Type B pancreatic cell (in vitro differentiated cells): ENCODE results near the gene CHD6. TPM values are rescaled to one million over a fixed set of nuclear protein-coding genes. Genes with fewer than 3 reads are reported as not detected.
A peak's percentile ranks its signal among the peaks of the same experiment; 100 is the strongest.

Experiments
- DNase-seq: peaks from one replicate; pipeline ENCODE4 v3.0.0; 2021; ENCODE audit warnings: mixed read lengths; ENCODE audit not compliant: unreplicated experiment; ENCODE audit errors: extremely low spot score
- H3K27ac Mint-ChIP-seq: 2 replicates; pipeline ENCODE4 v1.8.0; 2021; ENCODE audit warnings: mild to moderate bottlenecking, mixed read lengths
- H3K27me3 Mint-ChIP-seq: 2 replicates; pipeline ENCODE4 v1.8.0; 2021; ENCODE audit warnings: mixed read lengths
- H3K36me3 Mint-ChIP-seq: 2 replicates; pipeline ENCODE4 v1.8.0; 2021; ENCODE audit warnings: mixed read lengths
- H3K4me1 Mint-ChIP-seq: one replicate; pipeline ENCODE4 v1.8.0; 2021; ENCODE audit warnings: mixed read lengths; ENCODE audit not compliant: unreplicated experiment
- H3K4me3 Mint-ChIP-seq: 2 replicates; pipeline ENCODE4 v1.8.0; 2021; ENCODE audit warnings: mild to moderate bottlenecking, mixed read lengths
- H3K9me3 Mint-ChIP-seq: 2 replicates; pipeline ENCODE4 v1.8.0; 2021; ENCODE audit warnings: mixed read lengths
- CTCF ChIP-seq: fragments of 200-600 bp; sonication (generic); conservative IDR thresholded peaks from 2 replicates; pipeline ENCODE4 v1.5.0; 2021; ENCODE audit warnings: antibody characterized with exemption, mild to moderate bottlenecking
- total RNA-seq: library from RNA; stranded (reverse); gene quantifications from 2 replicates; pipeline ENCODE4 v1.2.1, GENCODE V29; 2021; ENCODE audit warnings: low replicate concordance

Gene CHD6
- total RNA-seq, 1 donor from 2014 or later, result 72.6 TPM

- peaks cover 21% of the 10 kb centered on the region for H3K4me1 Mint-ChIP-seq
- DNase-seq, result no peak
- no peaks in the 10 kb centered on the region for H3K36me3 Mint-ChIP-seq
- no peak for TF ChIP-seq CTCF
- H3K27ac Mint-ChIP-seq, result no peak overlapping the region
- peaks cover 26% of the 10 kb centered on the region for H3K27me3 Mint-ChIP-seq
- H3K4me3 Mint-ChIP-seq, result peak overlapping the region; percentile 14
- peaks cover 5% of the 10 kb centered on the region for H3K9me3 Mint-ChIP-seq
Observed at GRCh38 chr20:41373251-41373783, 244.9 kb downstream of the CHD6 start.

- peaks cover 34% of the 10 kb centered on the region for H3K27me3 Mint-ChIP-seq
- TF ChIP-seq CTCF, result no peak
- H3K27ac Mint-ChIP-seq, result no peak overlapping the region
- H3K4me3 Mint-ChIP-seq, result no peak overlapping the region
- no peak for DNase-seq
- H3K9me3 Mint-ChIP-seq, result peaks cover 5% of the 10 kb centered on the region
- H3K36me3 Mint-ChIP-seq, result no peaks in the 10 kb centered on the region
- peaks cover 21% of the 10 kb centered on the region for H3K4me1 Mint-ChIP-seq
Observed at GRCh38 chr20:41371371-41371770, 246.8 kb downstream of the CHD6 start.

GRCh38 chr20:41370176-41370575 is 248.0 kb downstream of the CHD6 start:
- H3K27me3 Mint-ChIP-seq, result peaks cover 39% of the 10 kb centered on the region
- peaks cover 5% of the 10 kb centered on the region for H3K9me3 Mint-ChIP-seq
- TF ChIP-seq CTCF, result no peak
- H3K4me3 Mint-ChIP-seq, result no peak overlapping the region
- no peak for DNase-seq
- no peaks in the 10 kb centered on the region for H3K36me3 Mint-ChIP-seq
- H3K27ac Mint-ChIP-seq, result no peak overlapping the region
- peaks cover 26% of the 10 kb centered on the region for H3K4me1 Mint-ChIP-seq

GRCh38 chr20:41369673-41370072 is 248.5 kb downstream of the CHD6 start:
- no peaks in the 10 kb centered on the region for H3K36me3 Mint-ChIP-seq
- peak overlapping the region; percentile 41 for H3K4me3 Mint-ChIP-seq
- H3K27me3 Mint-ChIP-seq, result peaks cover 44% of the 10 kb centered on the region
- no peak overlapping the region for H3K27ac Mint-ChIP-seq
- peaks cover 27% of the 10 kb centered on the region for H3K4me1 Mint-ChIP-seq
- no peak for TF ChIP-seq CTCF
- DNase-seq, result no peak
- H3K9me3 Mint-ChIP-seq, result peaks cover 5% of the 10 kb centered on the region

GRCh38 chr20:41367956-41368355 is 250.2 kb downstream of the CHD6 start:
- peak overlapping the region; percentile 88 for H3K4me3 Mint-ChIP-seq
- no peak for DNase-seq
- no peak for TF ChIP-seq CTCF
- peaks cover 14% of the 10 kb centered on the region for H3K4me1 Mint-ChIP-seq
- H3K27me3 Mint-ChIP-seq, result peaks cover 38% of the 10 kb centered on the region
- peaks cover 5% of the 10 kb centered on the region for H3K9me3 Mint-ChIP-seq
- no peaks in the 10 kb centered on the region for H3K36me3 Mint-ChIP-seq
- no peak overlapping the region for H3K27ac Mint-ChIP-seq

GRCh38 chr20:41367393-41367695 is 250.8 kb downstream of the CHD6 start:
- peaks cover 10% of the 10 kb centered on the region for H3K4me1 Mint-ChIP-seq
- no peak overlapping the region for H3K27ac Mint-ChIP-seq
- no peak for TF ChIP-seq CTCF
- H3K4me3 Mint-ChIP-seq, result peak overlapping the region; percentile 88
- no peaks in the 10 kb centered on the region for H3K36me3 Mint-ChIP-seq
- peaks cover 34% of the 10 kb centered on the region for H3K27me3 Mint-ChIP-seq
- no peak for DNase-seq
- peaks cover 5% of the 10 kb centered on the region for H3K9me3 Mint-ChIP-seq
